ENCODE results near the gene LCLAT1. TPM values are rescaled to one million over a fixed set of nuclear protein-coding genes. Genes with fewer than 3 reads are reported as not detected.
A peak's percentile ranks its signal among the peaks of the same experiment; 100 is the strongest.

The LCLAT1 gene
- total and polyA plus RNA-seq, 8 donors = 2.0 to 15.0 (median 9.8) TPM

GRCh38 chr2:30433541-30434299 is 13.3 kb upstream of the LCLAT1 start:
- 48 to 61% methylated on average over 8 of the region's 8 CpGs for WGBS, 2 donors
- ATAC-seq (peak in 3 of 4 donors; percentile 19 to 60 (median 41)), FAIRE-seq (no peak), DNase-seq (no peak)
- no peaks in the 10 kb centered on the region for H3K4me1 ChIP-seq
- H3K4me3 ChIP-seq = no peak overlapping the region
- H3K36me3 ChIP-seq = no peaks in the 10 kb centered on the region
- intact Hi-C loops (cut with DNase I) = no loop called here
- no peaks in the 10 kb centered on the region for H3K9me3 ChIP-seq
- no peak overlapping the region for H3K27ac ChIP-seq
- no peaks in the 10 kb centered on the region for H3K27me3 ChIP-seq
- no peak for TF ChIP-seq CTCF (IDR thresholded peaks at IDR 0.05)

- H3K27ac ChIP-seq = no peak overlapping the region
- FAIRE-seq (no peak), ATAC-seq (no peak), DNase-seq (no peak)
- H3K9me3 ChIP-seq = no peaks in the 10 kb centered on the region
- TF ChIP-seq CTCF (IDR thresholded peaks at IDR 0.05) = no peak
- H3K4me3 ChIP-seq = no peak overlapping the region
- H3K27me3 ChIP-seq = no peaks in the 10 kb centered on the region
- no peaks in the 10 kb centered on the region for H3K4me1 ChIP-seq
- WGBS, 2 donors = 92 to 99% methylated on average over 4 of the region's 4 CpGs
- intact Hi-C loops (cut with DNase I) = no loop called here
- H3K36me3 ChIP-seq = no peaks in the 10 kb centered on the region
Measured at GRCh38 chr2:30434708-30435107, 12.3 kb upstream of the LCLAT1 start.

- TF ChIP-seq CTCF (IDR thresholded peaks at IDR 0.05) = no peak
- Histone ChIP-seq H3K4me3 (no peak overlapping the region), H3K27me3 (no peaks in the 10 kb centered on the region), H3K27ac (no peak overlapping the region), H3K9me3 (no peaks in the 10 kb centered on the region), H3K4me1 (no peaks in the 10 kb centered on the region), H3K36me3 (no peaks in the 10 kb centered on the region)
- 78 to 85% methylated on average over 1 of the region's 1 CpG for WGBS, 2 donors
- ATAC-seq (no peak), DNase-seq (no peak), FAIRE-seq (no peak)
- intact Hi-C loops (cut with DNase I) = no loop called here
Measured at GRCh38 chr2:30436859-30437435, 10.1 kb upstream of the LCLAT1 start.

GRCh38 chr2:30437809-30438548 is 9.1 kb upstream of the LCLAT1 start:
- no peaks in the 10 kb centered on the region for H3K4me1 ChIP-seq
- H3K36me3 ChIP-seq = no peaks in the 10 kb centered on the region
- no peak overlapping the region for H3K27ac ChIP-seq
- intact Hi-C loops (cut with DNase I) = no loop called here
- FAIRE-seq (no peak), DNase-seq (no peak), ATAC-seq (no peak)
- H3K4me3 ChIP-seq = no peak overlapping the region
- TF ChIP-seq CTCF (IDR thresholded peaks at IDR 0.05) = no peak
- H3K9me3 ChIP-seq = no peaks in the 10 kb centered on the region
- 66 to 74% methylated on average over 4 of the region's 4 CpGs for WGBS, 2 donors
- no peaks in the 10 kb centered on the region for H3K27me3 ChIP-seq

All from pancreas (tissue), 10 donors.